ENCODE data around the gene TRPC4. TPM values are rescaled to one million over a fixed set of nuclear protein-coding genes. Genes with fewer than 3 reads are reported as not detected.

The TRPC4 gene
- total and polyA plus RNA-seq, 7 donors: 0.03 to 0.59 (median 0.08) TPM

DNA sequence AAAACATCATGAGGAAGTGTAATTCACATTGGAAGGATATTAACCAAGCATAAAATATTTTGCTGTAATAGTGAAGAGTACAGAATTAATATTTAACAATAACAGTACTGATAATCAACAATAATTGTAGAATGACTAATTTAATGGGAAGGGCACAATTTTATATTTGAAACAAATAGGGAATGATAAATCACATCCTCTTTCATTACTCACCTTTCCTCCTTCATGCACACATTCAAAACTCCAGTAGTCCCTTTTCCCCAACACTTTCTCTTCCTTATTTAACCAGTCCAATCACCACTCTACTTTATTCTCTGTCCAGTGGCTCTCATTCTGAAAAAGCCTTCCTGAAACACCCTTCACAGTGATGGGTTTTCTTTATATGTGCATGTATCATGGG lies 160.3 kb downstream of the TRPC4 start:
- no peaks in the 10 kb centered on the region for H3K36me3 ChIP-seq (ENCODE audit: insufficient read depth in 1 of 2, low read depth in 1 of 2)
- intact Hi-C loops (cut with DNase I): no loop called here
- H3K27me3 ChIP-seq (ENCODE audit: insufficient read depth in 3 of 3, low read length in 2 of 3): no peaks in the 10 kb centered on the region
- no peak for DNase-seq
- no peaks in the 10 kb centered on the region for H3K9me3 ChIP-seq
- H3K4me1 ChIP-seq: no peaks in the 10 kb centered on the region
- no peak overlapping the region for H3K4me3 ChIP-seq
- no peak overlapping the region for H3K27ac ChIP-seq
- TF ChIP-seq, protein P1, sequence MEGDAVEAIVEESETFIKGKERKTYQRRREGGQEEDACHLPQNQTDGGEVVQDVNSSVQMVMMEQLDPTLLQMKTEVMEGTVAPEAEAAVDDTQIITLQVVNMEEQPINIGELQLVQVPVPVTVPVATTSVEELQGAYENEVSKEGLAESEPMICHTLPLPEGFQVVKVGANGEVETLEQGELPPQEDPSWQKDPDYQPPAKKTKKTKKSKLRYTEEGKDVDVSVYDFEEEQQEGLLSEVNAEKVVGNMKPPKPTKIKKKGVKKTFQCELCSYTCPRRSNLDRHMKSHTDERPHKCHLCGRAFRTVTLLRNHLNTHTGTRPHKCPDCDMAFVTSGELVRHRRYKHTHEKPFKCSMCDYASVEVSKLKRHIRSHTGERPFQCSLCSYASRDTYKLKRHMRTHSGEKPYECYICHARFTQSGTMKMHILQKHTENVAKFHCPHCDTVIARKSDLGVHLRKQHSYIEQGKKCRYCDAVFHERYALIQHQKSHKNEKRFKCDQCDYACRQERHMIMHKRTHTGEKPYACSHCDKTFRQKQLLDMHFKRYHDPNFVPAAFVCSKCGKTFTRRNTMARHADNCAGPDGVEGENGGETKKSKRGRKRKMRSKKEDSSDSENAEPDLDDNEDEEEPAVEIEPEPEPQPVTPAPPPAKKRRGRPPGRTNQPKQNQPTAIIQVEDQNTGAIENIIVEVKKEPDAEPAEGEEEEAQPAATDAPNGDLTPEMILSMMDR (IDR thresholded peaks at IDR 0.05): no peak
- no peak for ATAC-seq

DNA sequence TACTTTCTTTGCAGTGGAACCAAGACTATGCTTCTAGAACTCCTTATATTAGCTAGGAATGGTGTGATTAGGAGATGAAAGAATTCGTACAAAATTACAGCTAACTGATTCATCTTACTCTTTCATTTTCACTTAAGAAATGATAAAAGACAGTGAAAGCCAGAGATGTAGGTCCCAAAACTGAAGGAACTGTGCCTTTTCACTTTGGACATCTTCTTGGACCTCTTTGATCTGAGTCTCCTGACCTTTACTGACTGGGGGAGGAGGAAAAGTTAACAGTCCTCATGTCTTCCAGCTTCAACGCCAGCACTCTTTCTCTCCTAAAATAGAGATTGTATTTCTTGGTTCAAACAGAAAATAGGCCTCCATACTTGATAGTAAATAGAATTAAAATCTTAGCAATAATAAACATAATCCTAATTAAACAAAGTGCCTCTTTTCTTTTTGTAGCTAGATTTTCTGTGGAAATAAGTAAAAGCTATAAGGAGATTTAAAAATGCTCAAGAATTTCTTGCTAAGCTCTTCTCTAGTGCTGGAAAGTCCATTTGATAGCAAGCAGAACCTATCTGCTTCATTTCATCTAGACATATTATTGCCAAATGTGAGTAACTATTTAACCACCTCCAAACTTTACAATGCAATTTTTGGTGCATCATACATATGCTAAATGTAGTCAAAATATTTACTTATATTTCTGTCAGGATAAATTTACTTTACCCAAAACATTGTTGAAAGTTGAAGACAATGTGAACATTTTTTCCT lies 161.7 kb downstream of the TRPC4 start:
- H3K9me3 ChIP-seq: no peaks in the 10 kb centered on the region
- H3K27ac ChIP-seq: no peak overlapping the region
- DNase-seq (no peak), ATAC-seq (no peak)
- WGBS, 3 donors: 79 to 90% (median 81%) methylated on average over 2 of the region's 2 CpGs
- H3K4me1 ChIP-seq: no peaks in the 10 kb centered on the region
- TF ChIP-seq, protein P1 (IDR thresholded peaks at IDR 0.05): no peak
- H3K4me3 ChIP-seq: no peak overlapping the region
- H3K27me3 ChIP-seq (ENCODE audit: insufficient read depth in 3 of 3, low read length in 2 of 3): no peaks in the 10 kb centered on the region
- no peaks in the 10 kb centered on the region for H3K36me3 ChIP-seq (ENCODE audit: insufficient read depth in 1 of 2, low read depth in 1 of 2)
- intact Hi-C loops (cut with DNase I): no loop called here

DNA sequence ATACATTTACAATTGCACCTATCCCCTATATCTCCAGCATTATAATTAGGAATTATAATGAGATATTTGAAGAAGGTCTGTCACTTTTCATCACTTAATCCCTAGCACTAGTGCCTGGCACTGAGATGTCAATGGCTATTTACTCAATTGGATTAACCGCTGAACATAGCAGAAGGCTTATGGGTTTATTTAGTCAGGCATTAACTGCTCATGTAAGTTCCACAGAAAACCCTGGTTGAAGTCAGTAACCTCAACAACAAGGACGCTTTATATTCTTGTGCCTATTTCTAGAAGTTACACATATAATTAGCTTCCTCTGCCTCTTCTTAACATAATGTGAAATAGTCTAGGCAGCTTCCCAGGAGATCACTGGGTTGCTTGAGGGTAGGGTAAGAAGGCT lies 163.5 kb downstream of the TRPC4 start:
- Histone ChIP-seq H3K4me1 (no peaks in the 10 kb centered on the region), H3K27ac (no peak overlapping the region), H3K9me3 (no peaks in the 10 kb centered on the region), H3K27me3 (ENCODE audit: insufficient read depth in 3 of 3, low read length in 2 of 3) (no peaks in the 10 kb centered on the region), H3K4me3 (no peak overlapping the region), H3K36me3 (ENCODE audit: insufficient read depth in 1 of 2, low read depth in 1 of 2) (no peaks in the 10 kb centered on the region)
- no peak for ATAC-seq
- TF ChIP-seq, protein P1 (IDR thresholded peaks at IDR 0.05): no peak
- intact Hi-C loops (cut with DNase I): no loop called here
- no peak for DNase-seq
- WGBS, 3 donors: 89 to 95% (median 94%) methylated on average over 2 of the region's 2 CpGs

DNA sequence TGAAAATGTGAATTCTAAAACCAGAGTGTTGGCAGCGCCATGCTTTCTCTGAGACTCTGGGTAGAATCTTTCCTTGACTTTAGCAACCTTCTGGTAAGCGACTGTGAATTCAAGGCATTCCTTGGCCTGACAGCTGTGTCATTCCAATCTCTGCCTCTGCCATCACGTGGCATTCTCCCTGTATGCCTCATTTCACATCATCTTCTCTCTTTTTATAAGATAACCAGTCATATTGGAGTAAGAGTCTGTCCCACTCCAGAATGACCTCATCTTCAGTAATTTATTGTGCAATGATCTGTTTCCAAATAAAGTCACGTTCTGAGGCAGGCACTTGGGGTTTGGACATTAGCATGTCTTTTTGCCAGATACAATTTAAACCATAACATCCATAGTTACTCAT lies 167.6 kb downstream of the TRPC4 start:
- Histone ChIP-seq H3K4me1 (no peaks in the 10 kb centered on the region), H3K9me3 (no peaks in the 10 kb centered on the region), H3K4me3 (no peak overlapping the region), H3K27ac (no peak overlapping the region), H3K27me3 (ENCODE audit: insufficient read depth in 3 of 3, low read length in 2 of 3) (no peaks in the 10 kb centered on the region), H3K36me3 (ENCODE audit: insufficient read depth in 1 of 2, low read depth in 1 of 2) (no peaks in the 10 kb centered on the region)
- WGBS, 3 donors: 35 to 45% (median 38%) methylated on average over 4 of the region's 4 CpGs
- ATAC-seq (no peak), DNase-seq (no peak)
- intact Hi-C loops (cut with DNase I): no loop called here
- TF ChIP-seq, protein P1 (IDR thresholded peaks at IDR 0.05): no peak

DNA sequence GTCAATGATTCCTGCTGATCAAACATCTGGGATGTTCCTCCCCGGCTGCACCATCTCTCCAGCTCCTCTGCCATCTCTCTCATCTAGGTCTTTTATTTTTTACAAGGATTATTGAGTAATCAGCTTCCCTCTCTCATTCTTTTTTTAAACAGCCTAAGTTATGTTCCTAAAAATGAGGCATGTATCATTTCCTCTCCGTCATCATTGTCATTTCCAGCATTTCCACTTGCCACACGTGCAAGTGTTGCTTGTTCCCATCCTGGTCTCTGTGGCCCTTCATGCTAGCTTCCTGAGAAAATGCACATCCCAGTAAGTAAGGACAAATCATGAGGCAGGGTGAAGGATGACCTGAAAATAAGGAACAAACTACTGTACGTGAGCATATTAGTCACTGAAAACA lies 168.3 kb downstream of the TRPC4 start:
- 39 to 60% (median 47%) methylated on average over 4 of the region's 4 CpGs for WGBS, 3 donors
- TF ChIP-seq, protein P1 (IDR thresholded peaks at IDR 0.05): no peak
- Histone ChIP-seq H3K36me3 (ENCODE audit: insufficient read depth in 1 of 2, low read depth in 1 of 2) (no peaks in the 10 kb centered on the region), H3K27ac (no peak overlapping the region), H3K27me3 (ENCODE audit: insufficient read depth in 3 of 3, low read length in 2 of 3) (no peaks in the 10 kb centered on the region), H3K4me1 (no peaks in the 10 kb centered on the region), H3K4me3 (no peak overlapping the region), H3K9me3 (no peaks in the 10 kb centered on the region)
- DNase-seq (no peak), ATAC-seq (no peak)
- intact Hi-C loops (cut with DNase I): no loop called here
